ENCODE data around the gene LARGE1. TPM values are rescaled to one million over a fixed set of nuclear protein-coding genes. Genes with fewer than 3 reads are reported as not detected.

The LARGE1 gene
- total RNA-seq, 4 donors from 2014 or later: 24.9 to 51.0 (median 32.7) TPM

DNA sequence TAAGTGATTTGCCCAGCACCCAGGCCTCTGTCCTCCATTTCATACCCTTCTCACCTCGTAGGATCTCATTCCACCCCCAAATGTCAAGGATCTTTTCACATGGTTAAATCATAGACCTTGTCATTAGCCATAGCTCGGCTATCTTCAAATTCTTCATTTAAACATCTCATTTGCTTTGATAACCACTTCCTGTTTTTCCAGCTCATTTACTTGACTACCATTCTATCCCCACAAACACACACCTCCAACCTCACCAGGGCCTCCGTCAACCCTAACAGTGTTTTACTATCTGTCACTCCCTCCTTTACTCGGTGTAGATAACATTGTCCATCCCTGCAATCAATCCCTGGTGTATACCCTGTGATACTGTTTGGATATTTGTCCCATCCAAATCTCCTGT is 36.8 kb upstream of the LARGE1 start:
- H3K4me1 ChIP-seq: no peaks in the 10 kb centered on the region
- WGBS, 2 donors: 76 to 83% methylated on average over 4 of the region's 4 CpGs
- no peak for DNase-seq (ENCODE audit: low spot score in 2 of 2)

GRCh38 chr22:33952776-33953175 is 32.5 kb upstream of the LARGE1 start:
- no peak for TF ChIP-seq EP300 (IDR thresholded peaks at IDR 0.05)
- TF ChIP-seq, protein P1, sequence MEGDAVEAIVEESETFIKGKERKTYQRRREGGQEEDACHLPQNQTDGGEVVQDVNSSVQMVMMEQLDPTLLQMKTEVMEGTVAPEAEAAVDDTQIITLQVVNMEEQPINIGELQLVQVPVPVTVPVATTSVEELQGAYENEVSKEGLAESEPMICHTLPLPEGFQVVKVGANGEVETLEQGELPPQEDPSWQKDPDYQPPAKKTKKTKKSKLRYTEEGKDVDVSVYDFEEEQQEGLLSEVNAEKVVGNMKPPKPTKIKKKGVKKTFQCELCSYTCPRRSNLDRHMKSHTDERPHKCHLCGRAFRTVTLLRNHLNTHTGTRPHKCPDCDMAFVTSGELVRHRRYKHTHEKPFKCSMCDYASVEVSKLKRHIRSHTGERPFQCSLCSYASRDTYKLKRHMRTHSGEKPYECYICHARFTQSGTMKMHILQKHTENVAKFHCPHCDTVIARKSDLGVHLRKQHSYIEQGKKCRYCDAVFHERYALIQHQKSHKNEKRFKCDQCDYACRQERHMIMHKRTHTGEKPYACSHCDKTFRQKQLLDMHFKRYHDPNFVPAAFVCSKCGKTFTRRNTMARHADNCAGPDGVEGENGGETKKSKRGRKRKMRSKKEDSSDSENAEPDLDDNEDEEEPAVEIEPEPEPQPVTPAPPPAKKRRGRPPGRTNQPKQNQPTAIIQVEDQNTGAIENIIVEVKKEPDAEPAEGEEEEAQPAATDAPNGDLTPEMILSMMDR (IDR thresholded peaks at IDR 0.05): no peak
- no peak for TF ChIP-seq POLR2A (IDR thresholded peaks at IDR 0.05)

More for the DNA sequence above, 36.8 kb upstream of the LARGE1 start:
- H3K27ac ChIP-seq: no peak overlapping the region
- H3K36me3 ChIP-seq: no peaks in the 10 kb centered on the region
- no peak overlapping the region for H3K4me3 ChIP-seq
- no peak for TF ChIP-seq EP300 (IDR thresholded peaks at IDR 0.05)
- TF ChIP-seq POLR2A (IDR thresholded peaks at IDR 0.05): no peak
- TF ChIP-seq, protein P1 (IDR thresholded peaks at IDR 0.05): no peak
- H3K9me3 ChIP-seq: no peaks in the 10 kb centered on the region
- H3K27me3 ChIP-seq: no peaks in the 10 kb centered on the region

GRCh38 chr22:33940741-33941140 is 20.5 kb upstream of the LARGE1 start:
- TF ChIP-seq, protein P1 (IDR thresholded peaks at IDR 0.05): no peak
- TF ChIP-seq EP300 (IDR thresholded peaks at IDR 0.05) (no peak), POLR2A (IDR thresholded peaks at IDR 0.05) (no peak)
- H3K27ac ChIP-seq: no peak overlapping the region
- DNase-seq (ENCODE audit: low spot score in 2 of 2): no peak
- WGBS, 2 donors: 68 to 73% methylated on average over 5 of the region's 5 CpGs
- H3K4me1 ChIP-seq: no peaks in the 10 kb centered on the region
- no peaks in the 10 kb centered on the region for H3K27me3 ChIP-seq
- no peak overlapping the region for H3K4me3 ChIP-seq
- H3K9me3 ChIP-seq: peaks cover 0 to 8% (median 0%) of the 10 kb centered on the region in 4 donors
- no peaks in the 10 kb centered on the region for H3K36me3 ChIP-seq

More at GRCh38 chr22:33952776-33953175, 32.5 kb upstream of the LARGE1 start:
- no peak for DNase-seq (ENCODE audit: low spot score in 2 of 2)
- Histone ChIP-seq H3K4me1 (no peaks in the 10 kb centered on the region), H3K4me3 (no peak overlapping the region), H3K27me3 (no peaks in the 10 kb centered on the region), H3K27ac (no peak overlapping the region), H3K36me3 (no peaks in the 10 kb centered on the region), H3K9me3 (no peaks in the 10 kb centered on the region)
- 57 to 63% methylated on average over 4 of the region's 4 CpGs for WGBS, 2 donors

DNA sequence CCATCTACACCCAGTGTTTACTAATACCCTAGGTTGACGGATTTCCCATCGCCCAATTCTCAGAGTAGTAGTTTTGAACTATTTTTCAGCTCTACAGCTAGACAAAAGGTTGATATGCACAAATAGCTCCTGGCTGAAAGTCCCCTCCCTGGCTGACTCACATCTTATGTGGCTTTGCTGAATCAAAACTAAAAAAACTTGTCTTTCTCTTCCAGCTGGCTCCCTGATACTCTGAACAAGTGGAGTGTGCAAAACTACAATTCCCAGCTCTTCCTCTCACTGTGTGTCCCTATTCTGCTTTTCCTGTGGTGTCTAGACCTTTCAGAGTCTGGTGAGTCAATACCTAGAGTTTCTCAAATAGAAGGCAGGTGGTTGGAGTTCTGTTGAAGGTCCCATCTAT is 12.7 kb upstream of the LARGE1 start:
- TF ChIP-seq, protein P1 (IDR thresholded peaks at IDR 0.05): no peak
- no peak for TF ChIP-seq EP300 (IDR thresholded peaks at IDR 0.05)
- no peak overlapping the region for H3K27ac ChIP-seq
- no peaks in the 10 kb centered on the region for H3K36me3 ChIP-seq
- no peaks in the 10 kb centered on the region for H3K9me3 ChIP-seq
- 90 to 91% methylated on average over 2 of the region's 2 CpGs for WGBS, 2 donors
- H3K27me3 ChIP-seq: no peaks in the 10 kb centered on the region
- no peak for DNase-seq (ENCODE audit: low spot score in 2 of 2)
- no peaks in the 10 kb centered on the region for H3K4me1 ChIP-seq
- H3K4me3 ChIP-seq: no peak overlapping the region

DNA sequence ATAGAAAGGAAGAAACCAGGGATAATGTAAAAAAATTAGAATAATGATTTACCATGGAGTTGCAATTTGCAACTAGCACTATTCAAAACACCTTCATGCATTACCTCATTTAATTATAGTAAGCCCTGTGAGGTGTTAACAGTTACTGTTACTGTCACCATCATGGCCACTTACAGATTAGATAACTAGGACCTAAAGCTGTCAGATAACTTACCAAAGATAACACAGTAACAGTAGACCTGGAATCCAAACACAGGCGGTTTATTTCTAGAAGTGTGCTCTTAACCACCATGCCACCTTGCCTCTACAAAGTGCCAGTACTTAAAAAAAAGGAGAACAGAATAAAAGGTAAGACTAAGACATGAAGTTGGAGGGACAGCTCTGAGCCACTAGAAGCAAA is 11.1 kb upstream of the LARGE1 start:
- WGBS, 2 donors: 95 to 97% methylated on average over 1 of the region's 1 CpG
- Histone ChIP-seq H3K4me3 (no peak overlapping the region), H3K27me3 (no peaks in the 10 kb centered on the region), H3K9me3 (no peaks in the 10 kb centered on the region), H3K36me3 (no peaks in the 10 kb centered on the region), H3K27ac (no peak overlapping the region), H3K4me1 (no peaks in the 10 kb centered on the region)
- TF ChIP-seq, protein P1 (IDR thresholded peaks at IDR 0.05): no peak
- TF ChIP-seq POLR2A (IDR thresholded peaks at IDR 0.05): no peak
- no peak for TF ChIP-seq EP300 (IDR thresholded peaks at IDR 0.05)
- no peak for DNase-seq (ENCODE audit: low spot score in 2 of 2)

All from tibial nerve (tissue), 4 donors.